HepG2 (cell line): ENCODE data around the gene GATAD2B. TPM values are rescaled to one million over a fixed set of nuclear protein-coding genes. Genes with fewer than 3 reads are reported as not detected.
"Not testable (repeated sequence)": the region's sequence is repeated elsewhere in the genome, so short reads cannot be mapped to it uniquely, and the experiment has no call there.

Source experiments
- ATAC-seq: fragments of 200-7000 bp; cut with Tn5 transposase; 3 replicates; pipeline ENCODE4 v1.9.1; 2020; ENCODE audit warnings: mild to moderate bottlenecking, moderate library complexity
- BruUV-seq: library from RNA; stranded (reverse); fragments of 400-500 nt; replicated peaks from 2 replicates; lab custom pipeline; 2021; lab: Mats Ljungman, UMichigan
- CTCF ChIA-PET: fragments of 300-600 bp; formaldehyde crosslinking; extraction: SDS; loops from one replicate; lab custom pipeline; 2021; ENCODE audit warnings: low total read pairs, inconsistent platforms, low intra/inter-chr PET ratio; lab: Yijun Ruan, JAX
- POLR2A ChIA-PET: fragments of 350-600 bp; sonication (Branson Sonifier 250); formaldehyde crosslinking; loops from one replicate; lab custom pipeline; 2020; ENCODE audit warnings: antibody characterized with exemption, inconsistent platforms; lab: Yijun Ruan, JAX
- DNase-seq: peaks from one replicate; pipeline ENCODE4 v3.0.0-alpha.2; 2015; ENCODE audit warnings: low spot score
- FAIRE-seq: peaks from 3 replicates; lab custom pipeline; 2011; peaks lifted over from hg19 to GRCh38; lab: Jason Lieb, UNC
- H2AFZ ChIP-seq: one replicate; pipeline ENCODE4 v1.6.1; 2011; ENCODE audit warnings: low read length, inconsistent platforms
- H3K27ac ChIP-seq: fragments of 300-600 bp; 3 replicates; pipeline ENCODE4 v1.8.0; 2011; ENCODE audit warnings: mixed run types, mild to moderate bottlenecking, mixed read lengths, low read length, inconsistent platforms; ENCODE audit not compliant: insufficient read depth; ENCODE audit errors: extremely low read length
- H3K27me3 ChIP-seq, 2 experiments: fragments of 200-600 bp in 1 of 2; 2 replicates in 1 of 2; 3 replicates in 1 of 2; pipeline versions ENCODE4 v1.6.0 to v1.8.0; 2011; ENCODE audit warnings: low read length in 2 of 2, mild to moderate bottlenecking in 2 of 2, moderate library complexity in 2 of 2, inconsistent platforms in 1 of 2; ENCODE audit not compliant: insufficient read depth in 2 of 2, control insufficient read depth in 1 of 2
- H3K36me3 ChIP-seq, 2 experiments: fragments of 200-600 bp in 1 of 2; replicated peaks in 1 of 2; 2 replicates in 1 of 2; 3 replicates in 1 of 2; pipeline versions ENCODE4 v1.5.1 to v1.8.0; 2011; ENCODE audit warnings: low read length in 2 of 2, inconsistent platforms in 1 of 2; ENCODE audit not compliant: insufficient read depth in 2 of 2, control insufficient read depth in 1 of 2
- H3K4me1 ChIP-seq: 2 replicates; pipeline ENCODE4 v1.5.1; 2012; ENCODE audit warnings: low read length, inconsistent platforms; ENCODE audit not compliant: insufficient read depth
- H3K4me2 ChIP-seq: 2 replicates; pipeline ENCODE4 v1.6.0; 2011; ENCODE audit warnings: low read depth, low read length, inconsistent platforms
- H3K4me3 ChIP-seq, 3 experiments: fragments of 200-600 bp in 1 of 3; sonication (generic), shearing (Covaris generic) in 1 of 3; replicated peaks in 1 of 3; 2 replicates each; pipeline ENCODE4 v1.5.1; 2011 to 2016; ENCODE audit warnings: low read length in 3 of 3, inconsistent platforms in 2 of 3, low read depth in 2 of 3, mild to moderate bottlenecking in 2 of 3, control low read depth in 1 of 3, mixed read lengths in 1 of 3; ENCODE audit not compliant: insufficient read depth in 1 of 3
- H3K79me2 ChIP-seq: one replicate; pipeline ENCODE4 v1.6.1; 2011; ENCODE audit warnings: low read length, inconsistent platforms; ENCODE audit not compliant: insufficient read depth
- H3K9ac ChIP-seq: 2 replicates; pipeline ENCODE4 v1.6.0; 2011; ENCODE audit warnings: mild to moderate bottlenecking, low read depth, low read length, inconsistent platforms; ENCODE audit not compliant: insufficient read depth
- H3K9me3 ChIP-seq: 2 replicates; pipeline ENCODE4 v1.5.1; 2012; ENCODE audit warnings: mild to moderate bottlenecking, low read length
- H4K20me1 ChIP-seq: 2 replicates; pipeline ENCODE4 v1.6.0; 2011; ENCODE audit warnings: inconsistent platforms, mild to moderate bottlenecking, low read length, moderate library complexity; ENCODE audit not compliant: insufficient read depth
- CBFB ChIP-seq: sonication (generic); formaldehyde crosslinking; IDR thresholded peaks from 2 replicates; pipeline ENCODE4 v1.4.0; 2020; ENCODE audit warnings: missing genetic modification reagents
- CREB1 ChIP-seq, 2 experiments: fragments of 450-650 bp in 1 of 2; IDR thresholded peaks; 2 replicates each; pipeline ENCODE4 v1.6.1; 2016 to 2017; ENCODE audit warnings: control low read depth in 1 of 2, mild to moderate bottlenecking in 1 of 2, missing compliant biosample characterization in 1 of 2, missing genetic modification characterization in 1 of 2
- NFYB ChIP-seq: sonication (generic); formaldehyde crosslinking; IDR thresholded peaks from 2 replicates; pipeline ENCODE4 v1.4.0; 2020; ENCODE audit warnings: missing genetic modification reagents
- SRSF9 ChIP-seq: fragments of 200-400 bp; formaldehyde crosslinking; IDR thresholded peaks from 2 replicates; pipeline ENCODE4 v1.6.1; 2018; ENCODE audit warnings: borderline replicate concordance, mild to moderate bottlenecking, low read depth, low read length; ENCODE audit not compliant: insufficient read depth, poor library complexity, severe bottlenecking
- TCF7 ChIP-seq: sonication (generic); IDR thresholded peaks from 2 replicates; pipeline ENCODE4 v1.6.1; 2016; ENCODE audit warnings: antibody characterized with exemption, low read depth
- ZFY ChIP-seq: sonication (generic); formaldehyde crosslinking; IDR thresholded peaks from 2 replicates; pipeline ENCODE4 v1.4.0; 2020; ENCODE audit warnings: missing genetic modification reagents
- ZNF12 ChIP-seq: sonication (generic); formaldehyde crosslinking; IDR thresholded peaks from 2 replicates; pipeline ENCODE4 v1.5.0; 2020; ENCODE audit warnings: missing genetic modification reagents
- ZNF460 ChIP-seq: sonication (generic); formaldehyde crosslinking; IDR thresholded peaks from 2 replicates; pipeline ENCODE4 v1.5.1; 2020; ENCODE audit warnings: missing genetic modification reagents, mild to moderate bottlenecking, borderline replicate concordance
- ZSCAN22 ChIP-seq: sonication (generic); formaldehyde crosslinking; IDR thresholded peaks from 2 replicates; pipeline ENCODE4 v1.4.0; 2020; ENCODE audit warnings: mild to moderate bottlenecking, missing genetic modification reagents
- WGBS: methylation state at CpG from one replicate; pipeline ENCODE4 v1.1.6; 2017; ENCODE audit warnings: low lambda C conversion rate; 5-methylcytosine and 5-hydroxymethylcytosine counted together
- in situ Hi-C: cut with HindIII; loops from 2 replicates; pipeline ENCODE4 v1.10.0; 2017; ENCODE audit warnings: low pct_unique_long_range_greater_than_20kb; ENCODE audit not compliant: extremely low pct_ligation_motif_present
- intact Hi-C: fragments of 100-400 bp; cut with micrococcal nuclease; formaldehyde crosslinking; loops from one replicate; pipeline ENCODE4 v1.10.0; 2022; ENCODE audit not compliant: unreplicated experiment
- polyA plus RNA-seq, 8 experiments: library from polyadenylated mRNA; depleted of rRNA in 3 of 8; stranded (reverse) in 7 of 8; unstranded in 1 of 8; fragments of >200 nt; fragmentation: Illumina TruSeq in 4 of 8; extraction: Trizol in 4 of 8; gene quantifications; 2 replicates each; pipeline versions ENCODE4 v1.2.1 to v1.2.3, GENCODE V29; 2011 to 2016; ENCODE audit warnings: low read depth in 4 of 8, missing spikeins in 1 of 8, mixed read lengths in 1 of 8; ENCODE audit not compliant: insufficient read depth in 1 of 8
- total RNA-seq, 5 experiments: library from RNA; depleted of rRNA; stranded (reverse); fragments of >200 nt; fragmentation: Illumina TruSeq; extraction: Trizol; gene quantifications; 2 replicates each; pipeline ENCODE4 v1.2.3, GENCODE V29; 2016; ENCODE audit warnings: low read depth in 1 of 5
- TF ChIP-seq, protein P1 (sequence below): sonication (generic); formaldehyde crosslinking; IDR thresholded peaks from 2 replicates; pipeline ENCODE4 v1.5.0; 2020; ENCODE audit warnings: mild to moderate bottlenecking, missing genetic modification reagents
- TF ChIP-seq, protein P2 (sequence below): sonication (generic); formaldehyde crosslinking; IDR thresholded peaks from 2 replicates; pipeline ENCODE4 v1.4.0; 2020; ENCODE audit warnings: mild to moderate bottlenecking, missing genetic modification reagents
- TF ChIP-seq, protein P3 (sequence below): sonication (generic); formaldehyde crosslinking; conservative IDR thresholded peaks from 2 replicates; pipeline ENCODE4 v1.8.0; 2022; ENCODE audit warnings: missing genetic modification reagents

The GATAD2B gene
- total and polyA plus RNA-seq, 2 of the 13 experiments (the other 11 are each of a cell fraction or from before 2014, with no cell fraction given): 3.2 to 5.2 TPM

DNA sequence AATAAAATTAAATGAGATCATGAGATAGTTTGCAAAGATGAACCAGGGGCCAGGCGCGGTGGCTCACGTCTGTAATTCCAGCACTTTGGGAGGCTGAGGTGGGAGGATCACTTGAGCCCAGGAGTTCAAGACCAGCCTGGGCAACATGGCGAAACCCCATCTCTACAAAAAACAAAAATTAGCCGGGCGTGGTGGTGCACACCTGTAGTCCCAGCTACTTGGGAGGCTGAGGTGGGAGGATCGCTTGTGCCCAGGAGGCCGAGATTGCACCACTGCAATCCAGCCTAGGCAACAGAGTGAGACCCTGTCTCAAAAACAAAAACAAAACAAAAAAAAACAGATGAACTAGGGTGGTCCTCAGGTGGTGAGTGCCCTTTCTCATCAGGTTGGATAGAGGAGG is 140.1 kb downstream of the GATAD2B start:
- H3K9me3 ChIP-seq, H4K20me1 ChIP-seq, ATAC-seq, CTCF ChIA-PET, H3K27me3 ChIP-seq, BruUV-seq, FAIRE-seq, intact Hi-C loops, in situ Hi-C loops, DNase-seq, H3K79me2 ChIP-seq, H2AFZ ChIP-seq, H3K36me3 ChIP-seq: not testable (repeated sequence)
- POLR2A ChIA-PET: interaction anchor here (1.0 kb wide), 1 partner anchor 208 kb away, joined by 4 read pairs; the partner anchor contains the start of gene RPS27
- Histone ChIP-seq H3K4me2 (peak overlapping the region; percentile 92), H3K27ac (peak overlapping the region; percentile 79), H3K4me3 (peak overlapping the region; percentile 72 to 78 (median 76); a peak in 5 of 6 replicates), H3K4me1 (peaks cover 49% of the 10 kb centered on the region), H3K9ac (peak overlapping the region; percentile 80)
- peak; percentile 81 for TF ChIP-seq ZNF460
- TF ChIP-seq, protein P1, sequence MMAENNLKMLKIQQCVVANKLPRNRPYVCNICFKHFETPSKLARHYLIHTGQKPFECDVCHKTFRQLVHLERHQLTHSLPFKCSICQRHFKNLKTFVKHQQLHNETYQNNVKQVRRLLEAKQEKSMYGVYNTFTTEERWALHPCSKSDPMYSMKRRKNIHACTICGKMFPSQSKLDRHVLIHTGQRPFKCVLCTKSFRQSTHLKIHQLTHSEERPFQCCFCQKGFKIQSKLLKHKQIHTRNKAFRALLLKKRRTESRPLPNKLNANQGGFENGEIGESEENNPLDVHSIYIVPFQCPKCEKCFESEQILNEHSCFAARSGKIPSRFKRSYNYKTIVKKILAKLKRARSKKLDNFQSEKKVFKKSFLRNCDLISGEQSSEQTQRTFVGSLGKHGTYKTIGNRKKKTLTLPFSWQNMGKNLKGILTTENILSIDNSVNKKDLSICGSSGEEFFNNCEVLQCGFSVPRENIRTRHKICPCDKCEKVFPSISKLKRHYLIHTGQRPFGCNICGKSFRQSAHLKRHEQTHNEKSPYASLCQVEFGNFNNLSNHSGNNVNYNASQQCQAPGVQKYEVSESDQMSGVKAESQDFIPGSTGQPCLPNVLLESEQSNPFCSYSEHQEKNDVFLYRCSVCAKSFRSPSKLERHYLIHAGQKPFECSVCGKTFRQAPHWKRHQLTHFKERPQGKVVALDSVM: peak; percentile 81
- WGBS: 80% methylated on average over 8 of the region's 8 CpGs

DNA sequence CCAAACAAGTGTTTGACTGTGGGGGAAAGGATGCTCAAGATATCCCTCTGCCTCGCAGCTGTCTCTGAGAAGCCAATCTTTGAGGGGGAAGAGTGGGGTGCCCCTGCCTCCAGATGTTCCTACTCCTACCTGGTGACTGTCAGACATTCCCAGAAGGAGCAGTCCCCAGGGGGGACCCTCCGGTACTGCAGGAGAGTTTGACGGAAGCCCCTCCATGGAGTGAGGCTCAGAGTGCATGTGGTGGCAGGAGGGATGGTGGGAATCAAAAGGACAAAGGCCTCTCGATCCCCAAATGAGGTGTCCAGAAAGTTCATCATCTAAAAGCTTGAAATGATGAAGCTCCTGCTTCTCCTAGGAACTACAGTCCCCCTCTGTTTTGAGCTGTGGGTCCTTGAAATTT is 142.2 kb downstream of the GATAD2B start:
- H3K79me2 ChIP-seq: no peaks in the 10 kb centered on the region
- WGBS: 6% methylated on average over 3 of the region's 4 CpGs
- ChIA-PET CTCF (no interaction called here), POLR2A (interaction anchor here (0.6 to 2.1 kb wide), 5 partner anchors 12 to 210 kb away, joined by 3 to 16 read pairs (median 3); partner anchors contain the start of genes CREB3L4, ILF2, RPS27 and S100A1)
- no peaks in the 10 kb centered on the region for H3K36me3 ChIP-seq
- DNase-seq (no peak), FAIRE-seq (no peak), ATAC-seq (no peak)
- no peak overlapping the region for H3K9ac ChIP-seq
- H2AFZ ChIP-seq: no peak overlapping the region
- H3K4me1 ChIP-seq: peaks cover 67% of the 10 kb centered on the region
- H3K27me3 ChIP-seq: no peaks in the 10 kb centered on the region
- in situ Hi-C loops: no loop called here
- intact Hi-C loops: no loop called here
- no peaks in the 10 kb centered on the region for H4K20me1 ChIP-seq
- peak overlapping the region; percentile 55 for H3K4me2 ChIP-seq
- no peak overlapping the region for H3K27ac ChIP-seq
- H3K9me3 ChIP-seq: no peaks in the 10 kb centered on the region
- H3K4me3 ChIP-seq: peak overlapping the region in 1 of 3 experiments; percentile 46; a peak in 1 of 6 replicates
- no TSS peak for BruUV-seq
- TF ChIP-seq, protein P2, sequence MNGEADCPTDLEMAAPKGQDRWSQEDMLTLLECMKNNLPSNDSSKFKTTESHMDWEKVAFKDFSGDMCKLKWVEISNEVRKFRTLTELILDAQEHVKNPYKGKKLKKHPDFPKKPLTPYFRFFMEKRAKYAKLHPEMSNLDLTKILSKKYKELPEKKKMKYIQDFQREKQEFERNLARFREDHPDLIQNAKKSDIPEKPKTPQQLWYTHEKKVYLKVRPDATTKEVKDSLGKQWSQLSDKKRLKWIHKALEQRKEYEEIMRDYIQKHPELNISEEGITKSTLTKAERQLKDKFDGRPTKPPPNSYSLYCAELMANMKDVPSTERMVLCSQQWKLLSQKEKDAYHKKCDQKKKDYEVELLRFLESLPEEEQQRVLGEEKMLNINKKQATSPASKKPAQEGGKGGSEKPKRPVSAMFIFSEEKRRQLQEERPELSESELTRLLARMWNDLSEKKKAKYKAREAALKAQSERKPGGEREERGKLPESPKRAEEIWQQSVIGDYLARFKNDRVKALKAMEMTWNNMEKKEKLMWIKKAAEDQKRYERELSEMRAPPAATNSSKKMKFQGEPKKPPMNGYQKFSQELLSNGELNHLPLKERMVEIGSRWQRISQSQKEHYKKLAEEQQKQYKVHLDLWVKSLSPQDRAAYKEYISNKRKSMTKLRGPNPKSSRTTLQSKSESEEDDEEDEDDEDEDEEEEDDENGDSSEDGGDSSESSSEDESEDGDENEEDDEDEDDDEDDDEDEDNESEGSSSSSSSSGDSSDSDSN (CRISPR knock-in tag): no peak
- TF ChIP-seq SRSF9 (no peak), ZNF12 (CRISPR knock-in tag) (no peak), CREB1 (IDR thresholded peaks at IDR 0.05) (no peak), CREB1 (CRISPR knock-in tag; IDR thresholded peaks at IDR 0.05) (no peak), ZFY (CRISPR knock-in tag) (no peak), NFYB (CRISPR knock-in tag) (no peak), CBFB (CRISPR knock-in tag) (no peak), ZSCAN22 (CRISPR knock-in tag) (no peak), TCF7 (no peak)
- TF ChIP-seq, protein P3, sequence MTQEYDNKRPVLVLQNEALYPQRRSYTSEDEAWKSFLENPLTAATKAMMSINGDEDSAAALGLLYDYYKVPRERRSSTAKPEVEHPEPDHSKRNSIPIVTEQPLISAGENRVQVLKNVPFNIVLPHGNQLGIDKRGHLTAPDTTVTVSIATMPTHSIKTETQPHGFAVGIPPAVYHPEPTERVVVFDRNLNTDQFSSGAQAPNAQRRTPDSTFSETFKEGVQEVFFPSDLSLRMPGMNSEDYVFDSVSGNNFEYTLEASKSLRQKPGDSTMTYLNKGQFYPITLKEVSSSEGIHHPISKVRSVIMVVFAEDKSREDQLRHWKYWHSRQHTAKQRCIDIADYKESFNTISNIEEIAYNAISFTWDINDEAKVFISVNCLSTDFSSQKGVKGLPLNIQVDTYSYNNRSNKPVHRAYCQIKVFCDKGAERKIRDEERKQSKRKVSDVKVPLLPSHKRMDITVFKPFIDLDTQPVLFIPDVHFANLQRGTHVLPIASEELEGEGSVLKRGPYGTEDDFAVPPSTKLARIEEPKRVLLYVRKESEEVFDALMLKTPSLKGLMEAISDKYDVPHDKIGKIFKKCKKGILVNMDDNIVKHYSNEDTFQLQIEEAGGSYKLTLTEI (CRISPR knock-in tag): no peak
